Right forelimb (tissue), 1 donor: Measurements from ENCODE around the gene TCERG1L.

ENCODE experiments used
- DNase-seq: peaks from one replicate; pipeline ENCODE4 v3.0.0-alpha.2; 2018

Gene TCERG1L

GRCh38 chr10:131095313-131095580 is 216.3 kb downstream of the TCERG1L start:
- DNase-seq, result no peak

- DNase-seq, result no peak
These were observed 216.8 kb downstream of the TCERG1L start for GRCh38 chr10:131094527-131095312.

- no peak for DNase-seq
These were observed 217.6 kb downstream of the TCERG1L start for GRCh38 chr10:131093795-131094366.

GRCh38 chr10:131093346-131093745 is 218.2 kb downstream of the TCERG1L start:
- DNase-seq, result no peak

- no peak for DNase-seq
These were observed 218.6 kb downstream of the TCERG1L start for GRCh38 chr10:131092876-131093275.

DNA sequence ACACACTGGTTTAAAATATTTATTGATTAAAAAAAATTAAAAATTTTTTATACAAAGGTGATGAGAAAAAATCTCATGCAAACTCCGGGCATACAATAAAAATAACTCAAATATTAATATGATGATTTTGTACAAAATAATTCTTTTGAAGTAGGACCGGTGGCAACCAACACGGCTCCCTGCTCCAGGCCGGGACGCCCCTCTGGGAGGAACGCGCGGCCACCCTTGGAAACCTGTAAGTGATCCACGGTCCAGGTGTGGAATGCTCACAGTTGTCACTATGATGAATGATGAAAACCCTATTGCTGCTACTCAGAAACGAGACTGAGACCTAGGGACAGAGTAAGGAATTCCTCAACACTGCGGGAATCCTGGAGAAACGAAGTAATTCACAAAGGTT is 219.1 kb downstream of the TCERG1L start:
- no peak for DNase-seq

DNA sequence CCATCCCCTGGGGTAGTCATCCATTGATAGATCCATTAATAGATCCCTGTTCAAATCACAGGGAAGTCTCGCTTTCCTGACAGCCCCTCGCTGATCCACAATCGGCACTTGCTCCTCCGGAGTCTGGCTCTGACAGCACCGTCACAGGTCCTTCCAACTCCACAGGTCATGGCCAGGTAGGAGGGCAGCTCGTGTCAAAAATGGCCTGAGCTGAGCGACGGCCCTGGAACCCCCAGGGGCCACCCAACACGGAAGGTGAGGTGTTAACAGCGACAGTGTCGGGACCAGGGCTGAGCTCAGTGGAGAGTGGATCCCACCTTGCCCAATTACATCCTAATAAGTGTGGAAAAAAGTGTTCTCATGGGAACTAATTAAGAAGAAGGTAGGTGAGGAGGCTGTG is 219.8 kb downstream of the TCERG1L start:
- DNase-seq, result no peak

DNA sequence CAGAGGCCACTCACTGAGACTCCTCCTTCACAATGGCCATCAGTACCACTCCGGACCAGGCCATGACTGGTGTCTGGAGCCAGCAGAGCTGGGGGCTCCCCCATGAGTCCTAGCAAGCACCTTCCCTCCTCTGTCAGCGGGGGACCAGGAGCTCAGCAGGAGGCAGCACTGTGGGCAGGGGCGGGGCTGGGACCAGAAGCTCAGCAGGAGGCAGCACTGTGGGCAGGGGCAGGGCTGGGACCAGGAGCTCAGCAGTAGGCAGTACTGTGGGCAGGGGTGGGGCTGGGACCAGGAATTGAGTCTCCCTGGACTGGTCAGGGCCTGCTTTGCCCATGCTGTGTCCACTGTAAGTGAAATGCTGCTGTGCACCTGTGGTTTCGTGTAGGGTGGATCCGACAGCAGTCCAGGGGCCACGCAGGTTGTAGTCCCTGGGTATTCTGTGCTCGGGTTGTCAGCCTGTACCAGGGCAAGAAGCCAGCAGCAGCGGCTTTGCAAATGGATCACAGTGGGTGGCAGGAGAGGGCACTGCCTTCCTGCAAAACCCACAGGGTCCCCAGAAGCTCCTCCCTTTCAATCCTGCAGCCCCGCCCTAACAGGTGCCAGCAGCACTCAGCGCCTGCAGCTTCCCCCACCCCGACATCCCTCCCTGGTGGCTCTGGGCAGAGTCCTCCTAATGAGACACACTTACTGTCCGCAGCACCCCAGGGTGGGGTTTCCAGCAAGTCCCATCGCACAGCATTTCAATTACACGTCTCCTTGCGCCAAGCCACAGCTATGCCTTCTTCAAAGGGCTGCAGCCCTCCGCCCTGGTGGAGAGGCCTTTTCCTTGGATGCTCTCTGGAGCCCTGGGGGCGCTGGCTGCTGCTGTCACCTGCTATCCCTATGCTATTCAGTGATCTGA is 220.5 kb downstream of the TCERG1L start:
- no peak for DNase-seq

GRCh38 chr10:131089861-131090260 is 221.7 kb downstream of the TCERG1L start:
- DNase-seq, result no peak

GRCh38 chr10:131089150-131089549 is 222.4 kb downstream of the TCERG1L start:
- DNase-seq, result no peak

GRCh38 chr10:131088619-131089018 is 222.9 kb downstream of the TCERG1L start:
- DNase-seq, result no peak

GRCh38 chr10:131087464-131088215 is 223.9 kb downstream of the TCERG1L start:
- DNase-seq, result peak; percentile 16

DNA sequence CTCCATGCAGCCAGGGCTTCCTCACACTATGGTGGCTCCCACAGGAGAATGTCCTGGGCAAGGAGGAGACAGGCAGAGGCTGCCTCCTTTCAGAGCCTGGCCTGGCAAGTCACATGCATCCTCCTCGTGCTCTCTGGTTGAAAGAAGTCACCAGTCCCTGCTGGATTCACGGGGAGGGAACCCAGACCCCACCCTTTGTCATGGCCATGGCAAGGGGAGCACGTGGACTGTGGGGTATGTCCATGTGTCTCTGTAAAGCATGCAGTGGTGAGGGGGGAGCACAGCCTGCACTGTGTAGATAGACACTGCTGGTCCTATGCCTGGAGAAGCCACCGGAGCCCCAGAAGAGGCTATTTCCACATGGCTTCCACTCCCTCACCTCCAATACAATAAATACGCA is 225.0 kb downstream of the TCERG1L start:
- peak; percentile 0 for DNase-seq

- DNase-seq, result peak; percentile 3
These were observed 225.4 kb downstream of the TCERG1L start for GRCh38 chr10:131086094-131086493.

DNA sequence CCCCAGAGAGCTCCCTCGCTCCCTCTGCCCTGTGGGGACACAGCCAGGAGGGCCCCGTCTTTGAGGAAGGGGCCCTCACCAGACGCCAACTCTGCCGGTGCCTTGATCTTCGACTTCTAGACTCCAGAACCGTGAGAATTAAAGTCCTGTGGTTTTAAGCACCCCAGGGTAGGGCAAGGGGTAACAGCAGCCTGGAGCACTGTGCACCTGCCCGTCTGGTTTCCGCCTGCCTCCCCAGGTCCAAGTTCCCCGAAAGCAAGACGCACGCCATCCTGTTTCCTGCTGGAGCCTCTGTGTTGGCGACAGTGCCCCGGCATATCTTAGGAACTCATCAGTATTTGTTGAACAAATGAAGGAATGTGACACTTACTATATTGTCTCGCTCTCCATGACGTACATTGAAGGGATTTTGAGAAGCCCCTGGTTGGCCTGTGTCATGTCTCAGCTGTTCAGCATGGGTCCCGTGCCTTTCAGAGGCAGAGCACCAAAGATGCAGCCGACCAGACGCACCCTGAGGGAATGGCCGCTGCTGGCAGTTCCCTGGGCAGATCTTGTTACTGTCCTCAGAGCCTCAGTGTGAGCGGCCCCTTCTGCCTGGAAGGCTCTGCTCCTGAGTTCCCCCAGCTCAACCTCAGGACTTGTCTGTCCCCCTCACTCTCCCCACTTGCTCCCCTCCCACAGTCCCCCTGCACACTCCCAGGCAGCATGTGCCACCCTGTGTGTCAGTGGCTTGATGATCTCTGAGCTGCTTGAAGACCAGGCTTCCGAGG is 226.2 kb downstream of the TCERG1L start:
- DNase-seq, result peak; percentile 22

- no peak for DNase-seq
These were observed 226.8 kb downstream of the TCERG1L start for GRCh38 chr10:131084791-131085090.

DNA sequence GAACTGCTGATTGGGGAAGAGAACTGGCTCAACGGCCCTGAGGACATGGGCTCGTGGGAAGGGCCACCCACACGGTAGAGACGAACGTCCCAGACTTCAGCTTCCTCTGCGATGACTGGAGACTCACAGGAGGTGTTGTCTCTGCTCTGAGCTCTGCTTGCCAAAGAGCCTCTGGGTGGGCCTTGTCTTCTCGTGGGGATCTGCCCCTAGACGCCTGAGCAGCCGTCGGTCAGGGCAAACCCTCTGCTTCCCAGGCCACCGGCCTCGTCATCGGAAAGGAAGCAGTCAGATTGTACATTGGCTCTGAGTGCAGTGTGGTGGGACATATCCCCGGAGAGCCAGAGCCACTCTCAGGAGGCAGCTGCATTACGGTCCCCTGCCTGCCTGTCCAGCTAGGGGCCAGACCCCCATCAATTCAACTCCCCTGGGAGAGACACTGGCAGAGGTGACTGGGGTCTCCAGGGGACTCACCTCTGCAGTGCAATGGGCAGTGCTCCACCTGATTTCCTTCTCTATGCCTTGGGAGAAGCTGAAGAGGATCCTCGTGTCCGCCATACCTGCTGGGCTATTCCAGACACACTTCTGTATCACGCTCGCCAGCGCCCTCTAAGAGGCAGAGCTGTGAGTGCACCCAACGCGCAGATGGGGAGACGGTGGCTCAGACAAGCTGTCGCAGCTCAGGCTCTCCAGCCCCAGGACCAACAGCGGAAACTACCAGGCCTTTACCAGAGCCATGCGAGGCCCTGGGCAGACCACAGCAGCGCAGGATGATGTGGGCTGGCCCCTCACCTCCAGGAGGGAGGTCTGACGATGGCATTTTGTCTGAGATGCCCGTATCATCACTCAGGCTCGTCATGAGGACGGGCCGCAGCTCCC is 227.4 kb downstream of the TCERG1L start:
- DNase-seq, result no peak

GRCh38 chr10:131082991-131083481 is 228.5 kb downstream of the TCERG1L start:
- DNase-seq, result no peak

DNA sequence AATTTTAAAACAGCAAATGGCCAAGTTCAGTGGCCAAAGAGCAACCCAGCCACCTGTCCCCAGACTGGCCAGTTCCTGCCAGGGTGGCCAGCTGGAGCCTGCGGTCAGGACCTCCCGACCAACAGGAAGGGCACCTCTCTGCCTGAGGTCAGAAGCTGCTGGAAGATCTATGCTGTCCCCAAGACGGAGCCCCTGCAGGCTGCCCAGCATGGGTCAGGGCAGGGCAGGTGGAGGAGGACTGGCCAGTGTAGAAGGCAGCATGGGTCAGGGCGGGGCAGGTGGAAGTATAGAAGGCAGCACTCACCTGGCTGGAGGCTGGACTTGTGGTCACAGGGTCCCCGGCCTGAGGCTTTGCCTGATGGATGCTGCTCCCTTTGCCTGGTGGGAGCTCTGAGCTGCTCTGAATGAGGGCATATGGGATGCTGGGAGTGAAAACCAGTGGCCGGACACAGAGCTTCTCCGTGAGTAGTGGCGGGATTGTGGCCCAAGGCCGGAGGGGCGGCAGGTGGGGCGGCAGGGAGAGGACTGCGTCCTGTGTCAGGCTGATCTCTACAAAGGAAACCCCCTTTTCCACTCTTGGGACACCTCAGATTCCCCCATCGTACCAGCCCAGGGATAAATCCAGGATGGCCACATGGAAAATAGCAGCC is 229.2 kb downstream of the TCERG1L start:
- no peak for DNase-seq

DNA sequence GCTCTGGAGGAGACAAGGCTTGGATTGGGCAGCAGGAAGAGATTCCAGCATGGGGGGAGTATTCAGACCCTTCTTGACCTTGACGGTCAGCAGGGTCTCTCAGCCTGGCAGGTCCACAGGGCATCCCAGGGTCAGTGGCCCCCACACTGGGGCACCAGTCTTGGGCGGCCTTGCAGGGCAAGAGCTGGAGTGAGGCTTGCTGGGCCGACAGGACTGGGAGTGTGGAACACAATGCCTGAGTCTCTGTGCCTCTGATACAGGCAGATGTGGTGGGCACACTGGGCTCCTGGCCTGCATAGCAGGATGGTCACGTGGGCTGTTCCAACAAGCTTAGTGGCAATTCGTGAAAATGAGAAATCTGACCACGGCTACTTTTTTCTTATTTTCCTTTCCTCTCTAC is 229.7 kb downstream of the TCERG1L start:
- DNase-seq, result no peak

DNA sequence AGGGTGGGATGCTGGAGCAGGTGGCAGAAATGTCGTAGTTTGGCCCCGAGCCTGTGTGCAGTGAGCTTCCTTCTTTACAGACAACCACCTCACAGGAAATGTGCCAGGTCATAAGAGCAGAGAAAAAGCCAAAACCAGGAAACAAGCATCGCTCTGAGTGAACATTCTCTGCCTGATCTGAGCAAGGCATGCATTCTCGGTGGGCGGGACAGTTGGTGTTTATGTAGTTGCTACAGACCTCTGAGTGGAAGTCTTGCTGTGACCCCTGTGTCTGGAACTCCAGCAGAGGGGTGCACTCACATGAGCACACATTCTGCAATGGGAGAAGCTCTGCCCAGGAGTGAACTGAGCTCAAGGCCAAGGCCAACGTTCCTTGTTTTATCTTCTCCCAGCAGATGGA is 230.1 kb downstream of the TCERG1L start:
- no peak for DNase-seq
